ENCODE results near the gene C9orf43.

Gene C9orf43

DNA sequence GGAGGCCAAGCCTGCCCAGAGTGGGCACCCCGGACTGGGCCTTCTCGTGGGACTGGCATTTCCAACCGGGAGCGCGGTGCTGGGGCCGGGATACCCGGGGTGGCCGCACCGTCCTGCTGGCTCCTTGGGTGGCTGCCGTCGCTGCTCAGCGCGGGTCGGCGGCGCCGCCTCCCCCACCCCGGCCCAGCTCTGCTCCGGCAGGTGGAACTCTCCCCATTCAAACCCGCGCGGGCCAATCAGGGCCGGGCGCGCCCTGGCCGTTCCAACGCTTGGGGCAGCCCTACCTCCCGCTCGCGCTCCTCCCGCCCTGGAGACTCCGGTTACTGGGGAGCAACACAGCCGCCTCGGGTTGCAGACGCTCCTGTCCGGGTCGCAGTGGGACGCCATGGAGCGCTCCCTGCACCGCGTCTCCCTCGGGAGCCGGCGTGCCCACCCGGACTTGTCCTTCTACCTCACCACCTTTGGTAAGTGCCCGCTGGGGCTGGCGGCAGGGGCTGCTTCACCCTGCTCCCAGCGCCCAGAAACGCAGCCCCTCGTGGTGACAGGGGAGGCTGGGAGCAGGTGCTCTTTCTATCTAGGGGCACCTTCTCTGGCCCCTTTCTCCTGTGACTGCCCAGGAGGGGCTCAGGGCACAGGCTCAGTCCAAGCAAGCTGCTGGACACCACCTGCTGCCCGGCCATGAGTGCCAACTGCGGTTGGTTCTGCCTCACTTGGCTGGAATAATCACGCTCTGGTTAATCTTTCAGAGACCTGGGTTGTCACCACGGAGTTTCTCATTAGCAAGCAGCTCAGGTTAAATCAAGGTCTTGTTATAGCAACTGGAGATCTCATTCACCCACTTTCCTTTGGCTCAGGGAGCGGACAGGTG lies 53.1 kb downstream of the C9orf43 start, which contains the start of gene RGS3:
Gene RGS3 (plus strand): TSS at position 310 of the 868 bp plus-strand sequence. CDS start 76 bp downstream, at position 386.
- peak in 5 of 56 donors; percentile 6 to 25 (median 16) for DNase-seq

DNA sequence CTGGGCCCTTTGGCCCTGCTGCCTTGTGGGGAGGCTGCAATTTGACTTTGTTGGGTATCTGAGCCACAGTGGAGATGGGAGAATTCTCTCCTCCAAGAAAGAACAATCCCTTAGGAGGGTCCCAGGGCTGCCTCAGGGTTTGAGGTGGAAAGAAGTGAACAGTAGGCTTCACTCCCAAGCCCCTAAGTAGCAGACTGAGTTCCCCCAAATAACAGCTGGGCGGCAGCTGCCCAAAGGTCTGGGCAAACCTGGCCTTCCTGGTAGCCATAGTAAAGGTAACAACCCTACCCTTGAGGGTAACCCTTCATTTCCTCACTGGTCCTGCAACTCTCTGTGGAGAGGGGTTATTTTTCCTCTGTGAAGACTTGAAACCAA lies 53.7 kb downstream of the C9orf43 start:
- DNase-seq: no peak

- no peak for DNase-seq
Measured at GRCh38 chr9:113465599-113466140, 55.1 kb downstream of the C9orf43 start.

DNA sequence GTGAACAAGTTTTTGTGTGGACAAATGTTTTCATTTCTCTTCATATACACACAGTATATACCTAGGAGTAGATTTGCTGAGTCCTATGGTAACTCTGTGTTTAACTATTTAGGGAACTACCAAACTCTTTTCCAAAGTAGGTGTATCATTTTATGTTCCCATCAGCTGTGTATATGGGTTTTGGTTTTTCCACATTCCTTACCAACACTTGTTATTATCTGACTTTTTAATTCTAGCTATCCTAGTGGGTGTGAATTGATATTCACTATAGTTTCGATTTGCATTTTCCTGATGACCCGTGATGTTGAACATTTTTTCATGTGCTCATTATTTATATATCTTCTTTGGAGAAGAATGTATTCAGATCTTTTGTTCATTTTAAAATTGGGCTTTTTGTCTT lies 56.6 kb downstream of the C9orf43 start:
- no peak for DNase-seq

DNA sequence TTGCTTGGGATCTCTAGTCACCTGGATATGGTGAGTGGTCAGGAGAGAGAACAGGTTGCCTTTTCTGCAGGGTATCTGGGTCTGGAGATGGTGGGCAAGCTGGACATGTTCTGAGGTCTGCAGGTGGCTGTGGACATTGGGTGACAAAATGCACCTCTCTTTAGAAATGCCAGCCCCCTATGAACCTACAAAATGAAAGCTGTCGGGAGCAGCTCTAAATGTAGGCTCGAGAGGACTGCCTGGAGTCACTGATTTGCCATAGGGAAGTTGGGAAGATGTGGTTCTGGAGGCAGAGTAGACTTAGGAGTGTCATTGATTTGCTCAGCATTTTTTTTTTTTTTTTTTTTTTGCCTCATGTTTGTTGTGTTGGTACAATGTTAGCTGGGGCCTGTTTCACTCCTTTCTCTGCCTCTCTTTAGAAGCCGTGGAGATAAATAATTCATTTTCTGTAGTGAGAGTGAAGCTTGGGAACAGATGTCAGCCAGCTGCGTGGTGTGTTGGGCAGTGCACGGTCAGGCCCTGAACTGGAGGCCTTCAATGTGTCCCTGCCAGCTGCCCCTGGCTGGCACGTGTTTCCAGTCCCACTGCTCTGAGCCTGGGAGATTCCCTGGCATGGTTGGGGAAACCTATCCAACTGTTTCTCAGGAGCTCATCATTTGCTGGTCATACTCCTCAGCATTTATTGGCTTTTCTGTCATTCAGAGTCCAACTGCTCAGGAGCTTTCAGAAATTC lies 58.3 kb downstream of the C9orf43 start:
- peak in 25 of 56 donors; percentile 11 to 70 (median 34) for DNase-seq

DNA sequence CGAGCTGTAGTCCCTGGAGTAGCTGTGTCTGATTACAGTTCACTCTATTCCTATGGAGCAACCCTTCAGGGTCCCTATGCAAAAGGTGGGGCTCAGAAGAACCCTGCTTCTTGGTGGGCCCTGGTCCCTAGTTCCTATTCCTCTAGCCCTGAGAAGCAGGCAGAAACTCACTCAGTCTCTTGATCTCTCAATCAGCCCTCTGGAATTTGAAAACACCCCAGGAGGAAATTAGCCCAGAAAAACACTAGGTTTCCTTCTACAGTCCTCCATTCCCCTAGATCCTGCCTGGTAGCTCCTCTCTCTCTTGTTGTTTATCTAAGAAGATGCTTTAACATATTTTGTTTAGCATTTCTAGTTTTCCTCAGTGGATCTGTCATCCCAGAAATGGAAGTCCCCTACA lies 60.6 kb downstream of the C9orf43 start:
- no peak for DNase-seq

GRCh38 chr9:113471566-113471965 lies 61.0 kb downstream of the C9orf43 start:
- DNase-seq: no peak

GRCh38 chr9:113472199-113472598 lies 61.7 kb downstream of the C9orf43 start:
- no peak for DNase-seq

GRCh38 chr9:113474360-113475028 lies 63.9 kb downstream of the C9orf43 start:
- DNase-seq: no peak

- DNase-seq: no peak
Measured at GRCh38 chr9:113475031-113475430, 64.5 kb downstream of the C9orf43 start.

DNA sequence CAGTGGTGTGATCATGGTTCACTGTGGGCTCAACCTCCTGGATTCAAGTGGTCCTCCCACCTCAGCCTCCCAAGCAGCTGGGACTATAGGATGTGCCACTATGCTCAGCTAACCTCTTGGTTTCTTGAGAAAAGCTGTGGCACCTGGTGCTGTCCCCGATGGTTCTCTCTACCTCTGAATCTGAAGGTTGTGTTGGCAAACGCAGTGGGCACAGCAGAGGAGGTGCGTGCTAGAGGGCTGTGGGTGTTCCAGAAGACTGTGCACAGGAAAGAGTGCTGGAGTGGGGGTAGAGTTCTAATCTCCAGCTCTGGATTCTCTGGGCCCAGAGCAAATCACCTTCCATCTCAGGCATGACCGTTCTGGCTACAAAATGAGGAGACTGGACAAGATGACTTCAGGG lies 65.4 kb downstream of the C9orf43 start:
- no peak for DNase-seq

- no peak for DNase-seq
Measured at GRCh38 chr9:113476511-113476916, 66.0 kb downstream of the C9orf43 start.

DNA sequence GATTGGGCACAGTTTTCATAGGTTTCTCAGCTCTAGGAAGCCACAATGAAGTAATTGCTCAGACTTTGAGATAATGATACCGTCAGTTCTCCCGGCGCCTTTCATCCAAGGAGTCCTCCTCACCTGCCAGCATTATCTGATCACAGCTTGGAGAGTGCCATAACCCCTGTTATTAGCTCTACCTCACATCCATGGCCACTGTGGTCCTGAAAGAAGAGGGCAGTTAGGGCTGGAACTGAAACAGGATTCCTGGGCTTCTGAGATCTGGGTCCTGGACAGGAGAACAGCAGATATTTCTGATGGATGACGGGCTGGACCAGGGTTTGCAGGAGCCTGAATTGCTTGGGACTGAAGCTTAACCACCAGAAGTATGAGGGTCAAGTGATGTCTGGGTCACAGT lies 66.5 kb downstream of the C9orf43 start:
- no peak for DNase-seq

DNA sequence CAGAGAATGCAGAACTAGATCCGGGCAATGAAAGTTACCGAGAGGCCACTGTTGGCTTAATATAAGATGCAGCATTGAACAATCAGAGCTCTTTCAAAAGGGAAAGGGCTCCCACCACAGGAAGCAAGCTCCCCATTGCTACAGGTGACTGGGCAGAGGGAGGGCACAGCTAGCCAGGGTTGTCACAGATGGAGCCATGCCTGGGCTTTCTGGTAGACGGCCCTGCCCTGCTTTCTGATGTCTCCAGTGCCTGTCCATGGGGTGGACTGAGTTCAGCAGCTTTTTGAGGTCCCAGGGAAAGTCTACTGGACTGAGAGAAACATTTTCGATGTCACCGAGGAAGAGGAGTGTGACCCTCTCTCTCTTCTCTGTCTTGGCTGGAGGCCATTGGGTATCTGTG lies 67.1 kb downstream of the C9orf43 start:
- no peak for DNase-seq

DNA sequence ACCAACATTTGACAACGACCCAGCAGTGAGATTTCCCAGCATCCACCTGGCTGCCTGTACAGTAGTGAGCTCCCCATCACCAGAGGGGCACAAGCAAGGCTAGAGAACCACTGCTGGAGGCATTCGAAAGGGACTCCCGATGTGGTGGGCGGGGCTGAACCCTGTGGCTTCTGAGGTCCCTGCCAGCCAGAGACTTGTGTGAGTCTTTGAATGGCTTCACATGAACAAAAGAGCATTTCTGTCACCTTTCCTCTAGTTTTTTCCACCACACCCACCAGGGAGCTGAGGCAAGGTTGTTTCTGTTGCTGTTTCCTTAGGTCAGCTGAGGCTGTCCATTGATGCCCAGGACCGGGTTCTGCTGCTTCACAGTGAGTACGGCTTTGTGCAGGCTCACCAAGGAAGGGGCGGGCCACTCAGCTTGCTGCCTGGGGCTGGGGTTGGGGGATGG lies 68.7 kb downstream of the C9orf43 start:
- no peak for DNase-seq
